Parathyroid adenoma (tissue), 2 donors: ENCODE results near the gene CAPN5.

Experiments
- H2AFZ ChIP-seq: fragments of 300-600 bp; sonication (generic); one replicate; pipeline ENCODE4 v1.7.0; 2017; ENCODE audit warnings: antibody characterized with exemption, mild to moderate bottlenecking
- H3K27ac ChIP-seq: fragments of 300-600 bp; sonication (generic); one replicate; pipeline ENCODE4 v1.7.0; 2017
- H3K27me3 ChIP-seq: fragments of 300-600 bp; sonication (generic); one replicate; pipeline ENCODE4 v1.7.0; 2017; ENCODE audit warnings: low read length; ENCODE audit not compliant: control insufficient read depth, insufficient read depth
- H3K36me3 ChIP-seq: fragments of 300-600 bp; sonication (generic); one replicate; pipeline ENCODE4 v1.7.0; 2017; ENCODE audit warnings: low read length; ENCODE audit not compliant: control insufficient read depth, insufficient read depth
- H3K4me1 ChIP-seq: fragments of 300-600 bp; sonication (generic); one replicate; pipeline ENCODE4 v1.7.0; 2017; ENCODE audit warnings: control low read depth
- H3K4me2 ChIP-seq: fragments of 300-600 bp; sonication (generic); one replicate; pipeline ENCODE4 v1.7.0; 2017; ENCODE audit warnings: low read length
- H3K4me3 ChIP-seq: fragments of 300-600 bp; sonication (generic); one replicate; pipeline ENCODE4 v1.7.0; 2017; ENCODE audit warnings: low read depth, low read length
- H3K79me2 ChIP-seq: fragments of 300-600 bp; sonication (generic); one replicate; pipeline ENCODE4 v1.7.0; 2017; ENCODE audit warnings: control low read depth
- H3K9ac ChIP-seq: fragments of 300-600 bp; sonication (generic); one replicate; pipeline ENCODE4 v1.7.0; 2017; ENCODE audit warnings: mild to moderate bottlenecking
- H3K9me3 ChIP-seq: fragments of 300-600 bp; sonication (generic); one replicate; pipeline ENCODE4 v1.7.0; 2017; ENCODE audit warnings: low read length; ENCODE audit not compliant: control insufficient read depth
- TF ChIP-seq, protein P1 (sequence below): fragments of 300-600 bp; sonication (generic); IDR thresholded peaks from one replicate; pipeline ENCODE4 v1.7.0; 2017; ENCODE audit warnings: antibody characterized with exemption, mild to moderate bottlenecking
- donor health status: primary hyperparathyroidism.

CAPN5 gene

DNA sequence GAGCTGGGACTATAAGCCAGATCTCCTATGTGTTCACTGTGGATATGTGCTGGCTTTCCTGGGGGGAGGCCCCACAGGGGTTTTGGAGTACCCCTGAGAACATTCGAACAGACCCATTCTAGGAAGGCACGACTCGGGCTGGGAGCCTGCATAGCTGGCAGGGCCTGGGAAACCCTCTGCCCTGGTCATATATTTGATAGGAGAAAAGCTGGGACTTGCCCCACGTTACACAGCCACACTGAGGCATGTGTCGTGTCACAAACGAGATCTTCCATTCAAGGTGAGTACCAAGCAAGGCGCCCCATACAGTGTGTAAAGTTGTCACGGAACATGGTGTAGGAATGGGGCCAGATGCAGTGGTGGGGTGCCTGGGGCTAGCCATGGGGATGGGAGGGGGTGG lies 72.4 kb downstream of the CAPN5 start:
- no peaks in the 10 kb centered on the region for H3K9me3 ChIP-seq
- no peak overlapping the region for H2AFZ ChIP-seq
- H3K4me3 ChIP-seq, result no peak overlapping the region
- H3K4me1 ChIP-seq, result no peaks in the 10 kb centered on the region
- H3K9ac ChIP-seq, result no peak overlapping the region
- H3K27ac ChIP-seq, result no peak overlapping the region
- no peak overlapping the region for H3K4me2 ChIP-seq
- TF ChIP-seq, protein P1, sequence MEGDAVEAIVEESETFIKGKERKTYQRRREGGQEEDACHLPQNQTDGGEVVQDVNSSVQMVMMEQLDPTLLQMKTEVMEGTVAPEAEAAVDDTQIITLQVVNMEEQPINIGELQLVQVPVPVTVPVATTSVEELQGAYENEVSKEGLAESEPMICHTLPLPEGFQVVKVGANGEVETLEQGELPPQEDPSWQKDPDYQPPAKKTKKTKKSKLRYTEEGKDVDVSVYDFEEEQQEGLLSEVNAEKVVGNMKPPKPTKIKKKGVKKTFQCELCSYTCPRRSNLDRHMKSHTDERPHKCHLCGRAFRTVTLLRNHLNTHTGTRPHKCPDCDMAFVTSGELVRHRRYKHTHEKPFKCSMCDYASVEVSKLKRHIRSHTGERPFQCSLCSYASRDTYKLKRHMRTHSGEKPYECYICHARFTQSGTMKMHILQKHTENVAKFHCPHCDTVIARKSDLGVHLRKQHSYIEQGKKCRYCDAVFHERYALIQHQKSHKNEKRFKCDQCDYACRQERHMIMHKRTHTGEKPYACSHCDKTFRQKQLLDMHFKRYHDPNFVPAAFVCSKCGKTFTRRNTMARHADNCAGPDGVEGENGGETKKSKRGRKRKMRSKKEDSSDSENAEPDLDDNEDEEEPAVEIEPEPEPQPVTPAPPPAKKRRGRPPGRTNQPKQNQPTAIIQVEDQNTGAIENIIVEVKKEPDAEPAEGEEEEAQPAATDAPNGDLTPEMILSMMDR, result no peak
- no peaks in the 10 kb centered on the region for H3K27me3 ChIP-seq
- no peaks in the 10 kb centered on the region for H3K36me3 ChIP-seq
- no peaks in the 10 kb centered on the region for H3K79me2 ChIP-seq

DNA sequence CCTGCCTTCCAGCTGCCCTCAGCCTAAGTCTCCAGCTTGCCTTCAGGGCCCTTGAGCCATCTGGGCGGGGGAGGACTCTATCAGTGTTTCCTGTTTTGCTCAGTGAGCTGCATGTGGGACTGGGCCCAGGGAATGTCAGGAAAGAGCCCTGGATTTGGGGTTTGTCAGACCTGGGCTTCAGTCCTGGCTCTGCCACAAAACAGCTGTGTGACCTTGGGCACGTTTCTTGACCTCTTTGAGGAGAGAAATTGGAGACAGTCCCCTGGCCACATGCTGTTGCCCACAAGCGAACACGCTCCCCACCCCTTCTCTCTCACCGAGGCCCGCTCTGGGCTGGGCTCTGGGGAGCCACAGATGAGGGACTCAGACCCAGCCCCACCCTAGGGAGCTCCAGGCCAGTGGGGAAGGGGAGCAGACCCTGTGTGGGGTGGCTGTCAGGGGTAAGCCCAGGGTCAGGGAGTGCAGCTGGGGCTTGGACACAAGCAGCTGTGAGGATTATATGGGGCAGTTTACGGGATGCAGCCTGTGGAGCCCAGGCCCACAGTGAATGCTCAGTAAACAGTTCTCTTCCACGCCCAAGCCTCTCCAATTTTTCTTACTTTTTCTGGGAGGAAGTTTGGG lies 73.6 kb downstream of the CAPN5 start:
- Histone ChIP-seq H3K4me2 (no peak overlapping the region), H3K4me1 (no peaks in the 10 kb centered on the region), H2AFZ (no peak overlapping the region), H3K9me3 (no peaks in the 10 kb centered on the region), H3K27ac (no peak overlapping the region), H3K79me2 (no peaks in the 10 kb centered on the region), H3K4me3 (no peak overlapping the region), H3K36me3 (no peaks in the 10 kb centered on the region), H3K27me3 (no peaks in the 10 kb centered on the region), H3K9ac (no peak overlapping the region)
- TF ChIP-seq, protein P1, result no peak

DNA sequence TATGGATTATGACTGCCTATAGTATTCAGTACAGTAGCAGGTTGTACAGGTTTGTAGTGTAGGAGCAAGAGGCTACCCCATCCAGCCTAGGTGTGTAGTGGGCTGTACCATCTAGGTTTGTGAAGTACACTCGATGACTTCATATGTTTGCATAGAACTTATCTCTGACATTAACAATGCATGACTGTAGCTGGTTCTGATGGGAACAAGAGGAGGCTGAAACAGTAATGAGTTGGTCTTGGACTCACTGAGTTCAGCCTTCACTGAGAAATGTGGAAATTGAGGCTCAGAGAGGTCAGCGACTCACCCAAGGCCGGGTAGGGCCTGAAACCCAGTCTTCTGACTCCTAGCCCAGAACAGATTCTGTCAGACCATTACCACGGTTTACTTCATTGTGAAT lies 74.3 kb downstream of the CAPN5 start:
- Histone ChIP-seq H3K9ac (no peak overlapping the region), H3K4me3 (no peak overlapping the region), H3K4me2 (no peak overlapping the region), H3K27me3 (no peaks in the 10 kb centered on the region), H2AFZ (no peak overlapping the region), H3K4me1 (no peaks in the 10 kb centered on the region), H3K36me3 (no peaks in the 10 kb centered on the region), H3K9me3 (no peaks in the 10 kb centered on the region), H3K79me2 (no peaks in the 10 kb centered on the region), H3K27ac (no peak overlapping the region)
- TF ChIP-seq, protein P1, result no peak

DNA sequence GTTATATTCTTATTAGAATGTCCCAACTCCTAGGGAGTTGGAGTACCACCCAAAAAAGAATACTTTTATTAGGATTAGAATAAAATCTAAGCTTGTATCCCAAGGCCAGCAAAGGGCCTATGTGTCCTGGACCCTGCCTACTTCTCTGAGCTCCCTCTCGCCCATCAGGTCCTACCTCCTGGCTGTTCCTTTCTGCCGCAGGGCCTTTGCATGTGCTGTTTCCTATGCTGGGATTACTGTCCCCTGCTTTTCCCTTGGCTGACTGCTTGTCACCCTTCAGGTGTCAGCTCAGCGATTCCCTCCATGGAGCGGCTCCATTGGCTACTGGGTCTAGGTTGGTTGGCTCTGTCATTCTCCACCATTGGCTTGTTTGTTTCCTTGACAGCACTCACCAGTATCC lies 74.7 kb downstream of the CAPN5 start:
- Histone ChIP-seq H2AFZ (no peak overlapping the region), H3K4me2 (no peak overlapping the region), H3K9me3 (no peaks in the 10 kb centered on the region), H3K4me3 (no peak overlapping the region), H3K4me1 (no peaks in the 10 kb centered on the region), H3K9ac (no peak overlapping the region), H3K27me3 (no peaks in the 10 kb centered on the region), H3K36me3 (no peaks in the 10 kb centered on the region), H3K79me2 (no peaks in the 10 kb centered on the region), H3K27ac (no peak overlapping the region)
- TF ChIP-seq, protein P1, result no peak
